Activated T-cell treated with anti-CD3 and anti-CD28 coated beads, Interleukin-2, amount 50 U/mL, for 24 hours (primary cell): Measurements from ENCODE around the gene NAA10.
"Not testable (repeated sequence)": the region's sequence is repeated elsewhere in the genome, so short reads cannot be mapped to it uniquely, and the experiment has no call there.

Experiments used
- DNase-seq: peaks from one replicate; pipeline ENCODE4 v3.0.0-alpha.2; 2020
- H3K27ac Mint-ChIP-seq: 2 replicates; pipeline ENCODE4 v1.8.0; 2020; ENCODE audit warnings: mild to moderate bottlenecking, mixed read lengths
- H3K27me3 Mint-ChIP-seq: 2 replicates; pipeline ENCODE4 v1.8.0; 2020; ENCODE audit warnings: mixed read lengths
- H3K36me3 Mint-ChIP-seq: 2 replicates; pipeline ENCODE4 v1.8.0; 2020; ENCODE audit warnings: low read depth, mixed read lengths
- H3K4me1 Mint-ChIP-seq: 2 replicates; pipeline ENCODE4 v1.8.0; 2020; ENCODE audit warnings: low read depth, mixed read lengths
- H3K4me3 Mint-ChIP-seq: 2 replicates; pipeline ENCODE4 v1.8.0; 2020; ENCODE audit warnings: mild to moderate bottlenecking, moderate library complexity, mixed read lengths
- H3K9me3 Mint-ChIP-seq: 2 replicates; pipeline ENCODE4 v1.8.0; 2020; ENCODE audit warnings: mixed read lengths

The NAA10 gene

GRCh38 chrX:153934762-153935325, at the start of gene NAA10:
TSS of gene NAA10 (minus strand) at chrX:153935037. CDS start at chrX:153934904, 133 bp downstream.
- Mint-ChIP-seq H3K4me1 (peaks cover 31% of the 10 kb centered on the region), H3K36me3 (peaks cover 46% of the 10 kb centered on the region), H3K27ac (peak within 1 kb of the TSS; percentile 77), H3K9me3 (no peaks in the 10 kb centered on the region), H3K27me3 (peaks cover 10% of the 10 kb centered on the region), H3K4me3 (peak within 1 kb of the TSS; percentile 91)
- peak; percentile 82 for DNase-seq

GRCh38 chrX:153983321-153983801, 48.5 kb upstream of the NAA10 start:
- H3K4me1 Mint-ChIP-seq = peaks cover 56% of the 10 kb centered on the region
- H3K27me3 Mint-ChIP-seq = peaks cover 49% of the 10 kb centered on the region
- no peaks in the 10 kb centered on the region for H3K9me3 Mint-ChIP-seq
- H3K4me3 Mint-ChIP-seq = no peak overlapping the region
- H3K36me3 Mint-ChIP-seq = no peaks in the 10 kb centered on the region
- peak; percentile 46 for DNase-seq
- peak overlapping the region; percentile 88 for H3K27ac Mint-ChIP-seq

GRCh38 chrX:153981771-153982533, 47.1 kb upstream of the NAA10 start:
- Mint-ChIP-seq H3K9me3 (no peaks in the 10 kb centered on the region), H3K27me3 (peaks cover 44% of the 10 kb centered on the region), H3K4me3 (peak overlapping the region; percentile 37), H3K27ac (peak overlapping the region; percentile 88), H3K36me3 (no peaks in the 10 kb centered on the region), H3K4me1 (peaks cover 53% of the 10 kb centered on the region)
- peak; percentile 71 for DNase-seq

- no peak for DNase-seq
- peaks cover 42% of the 10 kb centered on the region for H3K27me3 Mint-ChIP-seq
- H3K9me3 Mint-ChIP-seq = no peaks in the 10 kb centered on the region
- no peaks in the 10 kb centered on the region for H3K36me3 Mint-ChIP-seq
- peak overlapping the region; percentile 37 for H3K4me3 Mint-ChIP-seq
- H3K4me1 Mint-ChIP-seq = peaks cover 52% of the 10 kb centered on the region
- H3K27ac Mint-ChIP-seq = peak overlapping the region; percentile 88
Measured at GRCh38 chrX:153981231-153981630, 46.4 kb upstream of the NAA10 start.

- Mint-ChIP-seq H3K4me1 (peaks cover 53% of the 10 kb centered on the region), H3K27ac (peak overlapping the region; percentile 88), H3K4me3 (peak overlapping the region; percentile 67), H3K27me3 (peaks cover 46% of the 10 kb centered on the region)
- H3K36me3 Mint-ChIP-seq, DNase-seq, H3K9me3 Mint-ChIP-seq: not testable (repeated sequence)
Measured at GRCh38 chrX:153980394-153980793, 45.6 kb upstream of the NAA10 start.

GRCh38 chrX:153974726-153975286, 40.0 kb upstream of the NAA10 start:
- Mint-ChIP-seq H3K9me3 (no peaks in the 10 kb centered on the region), H3K4me3 (peak overlapping the region; percentile 83), H3K4me1 (peaks cover 25% of the 10 kb centered on the region), H3K27me3 (peaks cover 3% of the 10 kb centered on the region), H3K36me3 (peaks cover 18% of the 10 kb centered on the region), H3K27ac (peak overlapping the region; percentile 94)
- no peak for DNase-seq

- H3K36me3 Mint-ChIP-seq = peaks cover 24% of the 10 kb centered on the region
- H3K4me1 Mint-ChIP-seq = peaks cover 25% of the 10 kb centered on the region
- H3K9me3 Mint-ChIP-seq = no peaks in the 10 kb centered on the region
- H3K4me3 Mint-ChIP-seq = peak overlapping the region; percentile 83
- peak overlapping the region; percentile 94 for H3K27ac Mint-ChIP-seq
- DNase-seq = no peak
- H3K27me3 Mint-ChIP-seq = peaks cover 3% of the 10 kb centered on the region
Measured at GRCh38 chrX:153974003-153974725, 39.3 kb upstream of the NAA10 start.

- H3K36me3 Mint-ChIP-seq = peaks cover 32% of the 10 kb centered on the region
- peaks cover 26% of the 10 kb centered on the region for H3K4me1 Mint-ChIP-seq
- peak overlapping the region; percentile 94 for H3K27ac Mint-ChIP-seq
- no peaks in the 10 kb centered on the region for H3K9me3 Mint-ChIP-seq
- H3K4me3 Mint-ChIP-seq = peak overlapping the region; percentile 83
- no peak for DNase-seq
- peaks cover 3% of the 10 kb centered on the region for H3K27me3 Mint-ChIP-seq
Measured at GRCh38 chrX:153973127-153974002, 38.5 kb upstream of the NAA10 start.

- Mint-ChIP-seq H3K4me3 (peak within 1 kb of the TSS; percentile 100), H3K9me3 (no peaks in the 10 kb centered on the region), H3K27me3 (peaks cover 3% of the 10 kb centered on the region), H3K36me3 (peaks cover 40% of the 10 kb centered on the region), H3K27ac (peak within 1 kb of the TSS; percentile 100), H3K4me1 (peaks cover 34% of the 10 kb centered on the region)
- peak; percentile 94 for DNase-seq
Measured at GRCh38 chrX:153972368-153973126, 37.7 kb upstream of the NAA10 start, which contains the start of gene TMEM187. TSS of gene TMEM187 (plus strand) at chrX:153972754. CDS start at chrX:153982063, 9,309 bp downstream.

- H3K27me3 Mint-ChIP-seq = peaks cover 3% of the 10 kb centered on the region
- H3K4me3 Mint-ChIP-seq = peak within 1 kb of the TSS; percentile 100
- H3K36me3 Mint-ChIP-seq = peaks cover 49% of the 10 kb centered on the region
- H3K4me1 Mint-ChIP-seq = peaks cover 42% of the 10 kb centered on the region
- peak; percentile 96 for DNase-seq
- peak within 1 kb of the TSS; percentile 100 for H3K27ac Mint-ChIP-seq
- H3K9me3 Mint-ChIP-seq = no peaks in the 10 kb centered on the region
Measured at GRCh38 chrX:153971450-153972367, 36.9 kb upstream of the NAA10 start, which contains the start of gene HCFC1. TSS of gene HCFC1 (minus strand) at chrX:153971818. CDS start at chrX:153970840, 978 bp downstream.

GRCh38 chrX:153971124-153971449, 36.2 kb upstream of the NAA10 start:
- Mint-ChIP-seq H3K36me3 (peaks cover 55% of the 10 kb centered on the region), H3K4me1 (peaks cover 48% of the 10 kb centered on the region)
- DNase-seq = peak; percentile 94

GRCh38 chrX:153970357-153971123, 35.7 kb upstream of the NAA10 start:
- peaks cover 59% of the 10 kb centered on the region for H3K36me3 Mint-ChIP-seq
- H3K9me3 Mint-ChIP-seq = no peaks in the 10 kb centered on the region
- peaks cover 49% of the 10 kb centered on the region for H3K4me1 Mint-ChIP-seq
- H3K27me3 Mint-ChIP-seq = no peaks in the 10 kb centered on the region
- H3K27ac Mint-ChIP-seq = peak overlapping the region; percentile 100
- H3K4me3 Mint-ChIP-seq = peak overlapping the region; percentile 100
- DNase-seq = no peak

More at GRCh38 chrX:153971124-153971449, 36.2 kb upstream of the NAA10 start:
- Mint-ChIP-seq H3K27ac (peak overlapping the region; percentile 100), H3K27me3 (peaks cover 3% of the 10 kb centered on the region), H3K4me3 (peak overlapping the region; percentile 100), H3K9me3 (no peaks in the 10 kb centered on the region)
